B cell (primary cell): ENCODE measurements around the gene HLA-DRB1. TPM values are rescaled to one million over a fixed set of nuclear protein-coding genes. Genes with fewer than 3 reads are reported as not detected.

Experiments used
- ATAC-seq: fragments of 200-7000 bp; cut with Tn5 transposase; one replicate; pipeline ENCODE4 v1.10.0; 2021; ENCODE audit warnings: low read depth, mild to moderate bottlenecking, moderate number of reproducible peaks, moderate library complexity
- CTCF ChIA-PET: fragments of 350-600 bp; sonication (Branson Sonifier 250); formaldehyde crosslinking; loops from one replicate; lab custom pipeline; 2021; ENCODE audit warnings: antibody characterized with exemption, inconsistent platforms; lab: Charles Lee
- POLR2A ChIA-PET: fragments of 350-600 bp; sonication (Branson Sonifier 250); formaldehyde crosslinking; loops from one replicate; lab custom pipeline; 2021; ENCODE audit warnings: antibody characterized with exemption; lab: Charles Lee
- DNase-seq: peaks from one replicate; pipeline ENCODE4 v3.0.0; 2013
- H2AFZ ChIP-seq: 2 replicates; pipeline ENCODE4 v1.6.1; 2012; ENCODE audit warnings: mild to moderate bottlenecking, low read depth, low read length; ENCODE audit not compliant: insufficient read depth, poor library complexity, severe bottlenecking
- H3K27ac ChIP-seq, 2 donors: 1 replicate in 1 of 2; 2 replicates in 1 of 2; pipeline ENCODE4 v1.5.1; 2012 to 2013; ENCODE audit warnings: low read length in 2 of 2, mild to moderate bottlenecking in 2 of 2, moderate library complexity in 1 of 2
- H3K27me3 ChIP-seq, 4 experiments: fragments of 200-600 bp in 1 of 4; sonication (generic) in 1 of 4; replicated peaks in 1 of 4; 1 replicate in 2 of 4; 2 replicates in 2 of 4; pipeline versions ENCODE4 v1.6.1 to v1.7.0; 2013 to 2016; ENCODE audit warnings: low read length in 3 of 4, mild to moderate bottlenecking in 2 of 4, mixed read lengths in 1 of 4, moderate library complexity in 1 of 4; ENCODE audit not compliant: insufficient read depth in 4 of 4, control insufficient read depth in 3 of 4; ENCODE audit errors: control extremely low read depth in 1 of 4
- H3K36me3 ChIP-seq, 2 experiments: replicated peaks in 1 of 2; 1 replicate in 1 of 2; 2 replicates in 1 of 2; pipeline versions ENCODE4 v1.6.1 to v1.7.1; 2013; ENCODE audit warnings: low read length in 1 of 2; ENCODE audit not compliant: insufficient read depth in 2 of 2, control insufficient read depth in 1 of 2; ENCODE audit errors: control extremely low read depth in 1 of 2, extremely low read depth in 1 of 2
- H3K4me1 ChIP-seq, 2 donors: fragments of 200-600 bp in 1 of 2; sonication (generic) in 1 of 2; 1 replicate in 1 of 2; 2 replicates in 1 of 2; pipeline versions ENCODE4 v1.5.1 to v1.6.1; 2013 to 2017; ENCODE audit warnings: low read length in 2 of 2; ENCODE audit not compliant: control insufficient read depth in 2 of 2, insufficient read depth in 2 of 2
- H3K4me2 ChIP-seq: replicated peaks from 2 replicates; pipeline ENCODE3; 2012; ENCODE audit warnings: mild to moderate bottlenecking, low read depth, low read length; ENCODE audit not compliant: poor library complexity, severe bottlenecking
- H3K4me3 ChIP-seq, 5 experiments: fragments of 200-600 bp in 1 of 5; sonication (generic) in 1 of 5; 1 replicate in 3 of 5; 2 replicates in 2 of 5; pipeline versions ENCODE4 v1.5.1 to v1.7.0; 2011 to 2016; ENCODE audit warnings: low read length in 4 of 5, mild to moderate bottlenecking in 4 of 5, low read depth in 2 of 5, control low read depth in 1 of 5, moderate library complexity in 1 of 5; ENCODE audit not compliant: insufficient read depth in 1 of 5; ENCODE audit errors: control extremely low read depth in 1 of 5, extremely low read depth in 1 of 5
- H3K79me2 ChIP-seq: fragments of 200-600 bp; sonication (generic); one replicate; pipeline ENCODE4 v1.6.0; 2016; ENCODE audit warnings: low read length; ENCODE audit not compliant: control insufficient read depth, insufficient read depth
- H3K9ac ChIP-seq: fragments of 200-600 bp; sonication (generic); 2 replicates; pipeline ENCODE4 v1.6.1; 2017; ENCODE audit warnings: mild to moderate bottlenecking, low read length, moderate library complexity
- H3K9me3 ChIP-seq, 3 donors: one replicate each; pipeline versions ENCODE4 v1.6.1 to v1.7.1; 2013; ENCODE audit warnings: low read length in 2 of 3; ENCODE audit not compliant: control insufficient read depth in 2 of 3, insufficient read depth in 1 of 3; ENCODE audit errors: control extremely low read depth in 1 of 3
- H4K20me1 ChIP-seq: 2 replicates; pipeline ENCODE4 v1.6.0; 2012; ENCODE audit warnings: mild to moderate bottlenecking, low read length; ENCODE audit not compliant: insufficient read depth, control insufficient read depth, poor library complexity, severe bottlenecking
- H3K27ac Mint-ChIP-seq: one replicate; pipeline ENCODE4 v1.8.0; 2021; ENCODE audit warnings: mixed read lengths
- H3K27me3 Mint-ChIP-seq: one replicate; pipeline ENCODE4 v1.8.0; 2021; ENCODE audit warnings: mixed read lengths
- H3K4me1 Mint-ChIP-seq: one replicate; pipeline ENCODE4 v1.8.0; 2021; ENCODE audit warnings: mixed read lengths
- H3K4me3 Mint-ChIP-seq: one replicate; pipeline ENCODE4 v1.8.0; 2021; ENCODE audit warnings: mixed read lengths
- H3K9me3 Mint-ChIP-seq: one replicate; pipeline ENCODE4 v1.8.0; 2022; ENCODE audit warnings: mixed read lengths; ENCODE audit not compliant: insufficient read depth
- CTCF ChIP-seq: fragments of 200-600 bp; IDR thresholded peaks from one replicate; pipeline ENCODE4 v1.8.0; 2022; ENCODE audit warnings: antibody characterized with exemption, mild to moderate bottlenecking
- EZH2 ChIP-seq: IDR thresholded peaks from 2 replicates; pipeline ENCODE4 v1.6.1; 2012; ENCODE audit warnings: borderline replicate concordance, low read depth, mild to moderate bottlenecking, moderate library complexity, low read length; ENCODE audit not compliant: insufficient read depth, poor library complexity, severe bottlenecking
- WGBS: methylation state at CpG from one replicate; pipeline ENCODE4 v1.1.5; 2013; ENCODE audit warnings: missing lambda C conversion rate; ENCODE audit not compliant: insufficient coverage; 5-methylcytosine and 5-hydroxymethylcytosine counted together
- intact Hi-C: fragments of 100-400 bp; cut with micrococcal nuclease; formaldehyde crosslinking; loops from one replicate; pipeline ENCODE4 v1.10.0; 2022
- polyA plus RNA-seq: library from polyadenylated mRNA; depleted of rRNA; stranded (reverse); fragments of >200 nt; gene quantifications from 2 replicates; pipeline ENCODE4 v1.2.3, GENCODE V29; 2012
- total RNA-seq, 2 donors: library from RNA; stranded (reverse); fragments of 120-200 nt in 1 of 2; gene quantifications; 1 replicate in 1 of 2; 2 replicates in 1 of 2; pipeline versions ENCODE4 v1.2.3 to v1.2.4, GENCODE V29; 2013 to 2022

The HLA-DRB1 gene
- total and polyA plus RNA-seq, 2 donors (not counting 1 experiment from before 2014, with no cell fraction given) = 559 to 1,240 TPM

GRCh38 chr6:32588156-32588555, 1.5 kb downstream of the HLA-DRB1 start:
- H3K4me3 Mint-ChIP-seq = peak overlapping the region; percentile 97
- intact Hi-C loops = loop anchor here (2.0 to 5.0 kb wide), 2 partner anchors 15 to 34 kb away; no protein-coding TSS in a partner anchor

More at GRCh38 chr6:32588156-32588555, 1.5 kb downstream of the HLA-DRB1 start:
- H3K36me3 ChIP-seq = peaks cover 0 to 8% of the 10 kb centered on the region in 2 experiments
- no peak for DNase-seq
- no peaks in the 10 kb centered on the region for H4K20me1 ChIP-seq
- ChIA-PET POLR2A (interaction anchor here (0.8 to 4.2 kb wide), 5 partner anchors 35 to 117 kb away, joined by 3 to 55 read pairs (median 6); partner anchors contain the start of genes HLA-DQA1 and HLA-DRB5), CTCF (interaction anchor here (1.4 to 1.5 kb wide), 2 partner anchors 52 to 59 kb away, joined by 3 to 5 read pairs; no protein-coding TSS in a partner anchor)
- no peaks in the 10 kb centered on the region for H3K27me3 Mint-ChIP-seq
- H3K4me1 ChIP-seq = peaks cover 0 to 6% of the 10 kb centered on the region in 2 donors
- H3K27ac Mint-ChIP-seq = peak overlapping the region; percentile 95
- H3K9me3 ChIP-seq = no peaks in the 10 kb centered on the region
- no peak overlapping the region for H2AFZ ChIP-seq
- H3K9ac ChIP-seq = peak overlapping the region; percentile 79
- H3K27me3 ChIP-seq = no peaks in the 10 kb centered on the region
- WGBS = 29% methylated on average over 1 of the region's 2 CpGs
- H3K4me1 Mint-ChIP-seq = peaks cover 63% of the 10 kb centered on the region
- H3K4me2 ChIP-seq = peak overlapping the region; percentile 73
- peak overlapping the region in 4 of 5 experiments; percentile 52 to 72 (median 62) for H3K4me3 ChIP-seq
- H3K9me3 Mint-ChIP-seq = no peaks in the 10 kb centered on the region
- peaks cover 40% of the 10 kb centered on the region for H3K79me2 ChIP-seq
- TF ChIP-seq CTCF = no peak
- no peak for TF ChIP-seq EZH2
- ATAC-seq = no peak
- H3K27ac ChIP-seq = peak overlapping the region; percentile 74 to 86
